HepG2 (cell line): ENCODE results near the gene LRBA. TPM values are rescaled to one million over a fixed set of nuclear protein-coding genes. Genes with fewer than 3 reads are reported as not detected.

ENCODE experiments used
- ATAC-seq: fragments of 200-7000 bp; cut with Tn5 transposase; 3 replicates; pipeline ENCODE4 v1.9.1; 2020; ENCODE audit warnings: mild to moderate bottlenecking, moderate library complexity
- BruUV-seq: library from RNA; stranded (reverse); fragments of 400-500 nt; replicated peaks from 2 replicates; lab custom pipeline; 2021; lab: Mats Ljungman, UMichigan
- CTCF ChIA-PET: fragments of 300-600 bp; formaldehyde crosslinking; extraction: SDS; loops from one replicate; lab custom pipeline; 2021; ENCODE audit warnings: low total read pairs, inconsistent platforms, low intra/inter-chr PET ratio; lab: Yijun Ruan, JAX
- POLR2A ChIA-PET: fragments of 350-600 bp; sonication (Branson Sonifier 250); formaldehyde crosslinking; loops from one replicate; lab custom pipeline; 2020; ENCODE audit warnings: antibody characterized with exemption, inconsistent platforms; lab: Yijun Ruan, JAX
- DNase-seq: peaks from one replicate; pipeline ENCODE4 v3.0.0-alpha.2; 2015; ENCODE audit warnings: low spot score
- FAIRE-seq: peaks from 3 replicates; lab custom pipeline; 2011; peaks lifted over from hg19 to GRCh38; lab: Jason Lieb, UNC
- H2AFZ ChIP-seq: one replicate; pipeline ENCODE4 v1.6.1; 2011; ENCODE audit warnings: low read length, inconsistent platforms
- H3K27ac ChIP-seq: fragments of 300-600 bp; 3 replicates; pipeline ENCODE4 v1.8.0; 2011; ENCODE audit warnings: mixed run types, mild to moderate bottlenecking, mixed read lengths, low read length, inconsistent platforms; ENCODE audit not compliant: insufficient read depth; ENCODE audit errors: extremely low read length
- H3K27me3 ChIP-seq, 2 experiments: fragments of 200-600 bp in 1 of 2; 2 replicates in 1 of 2; 3 replicates in 1 of 2; pipeline versions ENCODE4 v1.6.0 to v1.8.0; 2011; ENCODE audit warnings: low read length in 2 of 2, mild to moderate bottlenecking in 2 of 2, moderate library complexity in 2 of 2, inconsistent platforms in 1 of 2; ENCODE audit not compliant: insufficient read depth in 2 of 2, control insufficient read depth in 1 of 2
- H3K36me3 ChIP-seq, 2 experiments: fragments of 200-600 bp in 1 of 2; replicated peaks in 1 of 2; 2 replicates in 1 of 2; 3 replicates in 1 of 2; pipeline versions ENCODE4 v1.5.1 to v1.8.0; 2011; ENCODE audit warnings: low read length in 2 of 2, inconsistent platforms in 1 of 2; ENCODE audit not compliant: insufficient read depth in 2 of 2, control insufficient read depth in 1 of 2
- H3K4me1 ChIP-seq: 2 replicates; pipeline ENCODE4 v1.5.1; 2012; ENCODE audit warnings: low read length, inconsistent platforms; ENCODE audit not compliant: insufficient read depth
- H3K4me2 ChIP-seq: 2 replicates; pipeline ENCODE4 v1.6.0; 2011; ENCODE audit warnings: low read depth, low read length, inconsistent platforms
- H3K4me3 ChIP-seq, 3 experiments: fragments of 200-600 bp in 1 of 3; sonication (generic), shearing (Covaris generic) in 1 of 3; replicated peaks in 1 of 3; 2 replicates each; pipeline ENCODE4 v1.5.1; 2011 to 2016; ENCODE audit warnings: low read length in 3 of 3, inconsistent platforms in 2 of 3, low read depth in 2 of 3, mild to moderate bottlenecking in 2 of 3, control low read depth in 1 of 3, mixed read lengths in 1 of 3; ENCODE audit not compliant: insufficient read depth in 1 of 3
- H3K79me2 ChIP-seq: one replicate; pipeline ENCODE4 v1.6.1; 2011; ENCODE audit warnings: low read length, inconsistent platforms; ENCODE audit not compliant: insufficient read depth
- H3K9ac ChIP-seq: 2 replicates; pipeline ENCODE4 v1.6.0; 2011; ENCODE audit warnings: mild to moderate bottlenecking, low read depth, low read length, inconsistent platforms; ENCODE audit not compliant: insufficient read depth
- H3K9me3 ChIP-seq: 2 replicates; pipeline ENCODE4 v1.5.1; 2012; ENCODE audit warnings: mild to moderate bottlenecking, low read length
- H4K20me1 ChIP-seq: 2 replicates; pipeline ENCODE4 v1.6.0; 2011; ENCODE audit warnings: inconsistent platforms, mild to moderate bottlenecking, low read length, moderate library complexity; ENCODE audit not compliant: insufficient read depth
- ATF7 ChIP-seq, 2 experiments: fragments of 450-650 bp in 1 of 2; sonication (generic) in 1 of 2; formaldehyde crosslinking in 1 of 2; IDR thresholded peaks; 2 replicates each; pipeline versions ENCODE4 v1.4.0 to v1.6.1; 2016 to 2020; ENCODE audit warnings: antibody characterized with exemption in 1 of 2, mild to moderate bottlenecking in 1 of 2, missing genetic modification reagents in 1 of 2
- LBX2 ChIP-seq: sonication (generic); formaldehyde crosslinking; IDR thresholded peaks from 2 replicates; pipeline ENCODE4 v1.5.0; 2020; ENCODE audit warnings: missing genetic modification reagents, mild to moderate bottlenecking, borderline replicate concordance
- RFXANK ChIP-seq: IDR thresholded peaks from 2 replicates; pipeline ENCODE4 v1.6.1; 2016
- RFXAP ChIP-seq: sonication (generic); formaldehyde crosslinking; IDR thresholded peaks from 2 replicates; pipeline ENCODE4 v1.4.0; 2020; ENCODE audit warnings: missing genetic modification reagents, borderline replicate concordance
- ZHX2 ChIP-seq, 2 experiments: sonication (generic) in 1 of 2; formaldehyde crosslinking in 1 of 2; IDR thresholded peaks; 2 replicates each; pipeline versions ENCODE4 v1.6.1 to v1.9.0; 2014 to 2022; ENCODE audit warnings: antibody characterized with exemption in 1 of 2, borderline replicate concordance in 1 of 2, inconsistent platforms in 1 of 2, low read depth in 1 of 2, missing genetic modification reagents in 1 of 2
- ZIK1 ChIP-seq: sonication (generic); formaldehyde crosslinking; IDR thresholded peaks from 2 replicates; pipeline ENCODE4 v1.5.0; 2020; ENCODE audit warnings: mild to moderate bottlenecking, low read depth, missing genetic modification reagents, borderline replicate concordance
- ZNF251 ChIP-seq: sonication (generic); formaldehyde crosslinking; IDR thresholded peaks from 2 replicates; pipeline ENCODE4 v1.9.0; 2021; ENCODE audit warnings: mild to moderate bottlenecking, missing genetic modification reagents
- ZNF382 ChIP-seq: sonication (generic); formaldehyde crosslinking; IDR thresholded peaks from 2 replicates; pipeline ENCODE4 v1.5.0; 2020; ENCODE audit warnings: missing genetic modification reagents, mild to moderate bottlenecking, borderline replicate concordance
- ZNF556 ChIP-seq: sonication (generic); formaldehyde crosslinking; IDR thresholded peaks from 2 replicates; pipeline ENCODE4 v1.4.0; 2020; ENCODE audit warnings: mild to moderate bottlenecking, missing genetic modification reagents, borderline replicate concordance
- ZNF616 ChIP-seq: sonication (generic); formaldehyde crosslinking; IDR thresholded peaks from 2 replicates; pipeline ENCODE4 v1.5.0; 2020; ENCODE audit warnings: low read depth, mild to moderate bottlenecking, missing genetic modification reagents
- ZZZ3 ChIP-seq: sonication (generic); formaldehyde crosslinking; IDR thresholded peaks from 2 replicates; pipeline ENCODE4 v1.4.0; 2020; ENCODE audit warnings: missing genetic modification reagents, mild to moderate bottlenecking, borderline replicate concordance
- WGBS: methylation state at CpG from one replicate; pipeline ENCODE4 v1.1.6; 2017; ENCODE audit warnings: low lambda C conversion rate; 5-methylcytosine and 5-hydroxymethylcytosine counted together
- in situ Hi-C: cut with HindIII; loops from 2 replicates; pipeline ENCODE4 v1.10.0; 2017; ENCODE audit warnings: low pct_unique_long_range_greater_than_20kb; ENCODE audit not compliant: extremely low pct_ligation_motif_present
- intact Hi-C: fragments of 100-400 bp; cut with micrococcal nuclease; formaldehyde crosslinking; loops from one replicate; pipeline ENCODE4 v1.10.0; 2022; ENCODE audit not compliant: unreplicated experiment
- polyA plus RNA-seq, 8 experiments: library from polyadenylated mRNA; depleted of rRNA in 3 of 8; stranded (reverse) in 7 of 8; unstranded in 1 of 8; fragments of >200 nt; fragmentation: Illumina TruSeq in 4 of 8; extraction: Trizol in 4 of 8; gene quantifications; 2 replicates each; pipeline versions ENCODE4 v1.2.1 to v1.2.3, GENCODE V29; 2011 to 2016; ENCODE audit warnings: low read depth in 4 of 8, missing spikeins in 1 of 8, mixed read lengths in 1 of 8; ENCODE audit not compliant: insufficient read depth in 1 of 8
- total RNA-seq, 5 experiments: library from RNA; depleted of rRNA; stranded (reverse); fragments of >200 nt; fragmentation: Illumina TruSeq; extraction: Trizol; gene quantifications; 2 replicates each; pipeline ENCODE4 v1.2.3, GENCODE V29; 2016; ENCODE audit warnings: low read depth in 1 of 5

LRBA gene
- total and polyA plus RNA-seq, 2 of the 13 experiments (the other 11 are each of a cell fraction or from before 2014, with no cell fraction given): 21.0 to 37.2 TPM

DNA sequence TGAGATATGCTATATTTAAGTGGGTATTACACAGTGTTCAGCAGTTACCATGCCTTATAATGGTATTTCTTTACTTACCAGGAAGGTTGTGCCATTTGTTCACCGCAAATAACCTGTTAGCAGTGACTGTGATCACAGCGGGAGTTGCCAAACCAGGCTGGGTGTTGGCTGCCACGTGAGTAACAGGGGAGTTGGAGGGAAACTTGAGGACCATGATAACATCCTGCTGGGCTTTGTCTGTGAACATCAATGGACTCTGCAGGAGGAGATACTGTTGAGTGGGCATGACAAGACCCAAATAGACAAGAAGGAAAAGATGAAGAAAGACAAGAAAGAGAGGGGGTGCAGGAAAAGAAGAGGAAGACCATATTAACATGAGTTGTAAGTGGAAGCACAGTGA is 694.0 kb downstream of the LRBA start:
- BruUV-seq: no TSS peak
- CTCF ChIA-PET: no interaction called here
- POLR2A ChIA-PET: no interaction called here
- no peak overlapping the region for H3K9ac ChIP-seq
- H3K27me3 ChIP-seq: no peaks in the 10 kb centered on the region
- H2AFZ ChIP-seq: no peak overlapping the region
- WGBS: 96% methylated on average over 3 of the region's 3 CpGs
- TF ChIP-seq ZIK1: no peak
- TF ChIP-seq ZNF251 (CRISPR knock-in tag): no peak
- TF ChIP-seq LBX2 (CRISPR knock-in tag): no peak
- no peak for TF ChIP-seq ATF7 (IDR thresholded peaks at IDR 0.05)
- no peak for TF ChIP-seq ATF7 (CRISPR knock-in tag; IDR thresholded peaks at IDR 0.05)
- no peak for TF ChIP-seq ZNF556
- no peak for TF ChIP-seq RFXANK
- TF ChIP-seq RFXAP: no peak
- no peak for TF ChIP-seq ZNF616 (CRISPR knock-in tag)
- no peak for TF ChIP-seq ZNF382 (CRISPR knock-in tag)
- TF ChIP-seq ZZZ3 (CRISPR knock-in tag): no peak
- no peak for TF ChIP-seq ZHX2 (IDR thresholded peaks at IDR 0.05; ENCODE audit: low read depth)
- TF ChIP-seq ZHX2 (CRISPR knock-in tag; IDR thresholded peaks at IDR 0.05; ENCODE audit: borderline replicate concordance): no peak
- ATAC-seq (no peak), FAIRE-seq (no peak), DNase-seq (no peak)
- no peak overlapping the region for H3K4me2 ChIP-seq
- H3K36me3 ChIP-seq: no peaks in the 10 kb centered on the region; a peak in 1 of 5 replicates
- no peaks in the 10 kb centered on the region for H3K9me3 ChIP-seq
- no peaks in the 10 kb centered on the region for H3K4me1 ChIP-seq
- in situ Hi-C loops: no loop called here
- H3K27ac ChIP-seq: no peak overlapping the region
- H3K4me3 ChIP-seq: no peak overlapping the region
- intact Hi-C loops: no loop called here
- H3K79me2 ChIP-seq: no peaks in the 10 kb centered on the region
- no peaks in the 10 kb centered on the region for H4K20me1 ChIP-seq
